ENCODE measurements around the gene DOCK6. TPM values are rescaled to one million over a fixed set of nuclear protein-coding genes. Genes with fewer than 3 reads are reported as not detected.
A peak's percentile ranks its signal among the peaks of the same experiment; 100 is the strongest.

DOCK6 gene
- total RNA-seq, 1 experiment from 2014 or later, result 61.7 TPM

GRCh38 chr19:11204943-11205349 is 57.4 kb downstream of the DOCK6 start:
- DNase-seq (ENCODE audit: unreplicated experiment), result peak; percentile 97
- TF ChIP-seq CTCF (IDR thresholded peaks at IDR 0.05; ENCODE audit: unreplicated experiment), result no peak
- CTCF ChIA-PET, result interaction anchor here (0.5 to 4.9 kb wide), 10 partner anchors 13 to 348 kb away, joined by 3 to 41 read pairs (median 6); partner anchors contain the start of gene SPC24
- peak overlapping the region; percentile 83 for H3K27ac Mint-ChIP-seq (ENCODE audit: low read depth, unreplicated experiment)
- H3K9me3 Mint-ChIP-seq (ENCODE audit: unreplicated experiment), result no peaks in the 10 kb centered on the region
- H3K4me1 Mint-ChIP-seq (ENCODE audit: insufficient read depth, unreplicated experiment), result peaks cover 25% of the 10 kb centered on the region
- POLR2A ChIA-PET, result interaction anchor here (0.6 kb wide), 1 partner anchor 41 kb away, joined by 3 read pairs; no protein-coding TSS in a partner anchor
- no TSS peak for BruUV-seq (replicated peaks)
- peaks cover 9% of the 10 kb centered on the region for H3K36me3 Mint-ChIP-seq (ENCODE audit: insufficient read depth, unreplicated experiment)
- intact Hi-C loops (cut with micrococcal nuclease), result loop anchor here (2.0 kb wide), 1 partner anchor 168 kb away; no protein-coding TSS in a partner anchor
- H3K4me3 Mint-ChIP-seq (ENCODE audit: unreplicated experiment), result peak overlapping the region; percentile 35
- H3K27me3 Mint-ChIP-seq (ENCODE audit: insufficient read depth, unreplicated experiment), result no peaks in the 10 kb centered on the region

- DNase-seq (ENCODE audit: unreplicated experiment), result no peak
- no TSS peak for BruUV-seq (replicated peaks)
- POLR2A ChIA-PET, result interaction anchor here (0.6 to 1.1 kb wide), 3 partner anchors 52 to 108 kb away, joined by 3 to 4 read pairs (median 3); no protein-coding TSS in a partner anchor
- Mint-ChIP-seq H3K4me3 (ENCODE audit: unreplicated experiment) (no peak overlapping the region), H3K27me3 (ENCODE audit: insufficient read depth, unreplicated experiment) (no peaks in the 10 kb centered on the region), H3K4me1 (ENCODE audit: insufficient read depth, unreplicated experiment) (peaks cover 25% of the 10 kb centered on the region), H3K9me3 (ENCODE audit: unreplicated experiment) (no peaks in the 10 kb centered on the region), H3K36me3 (ENCODE audit: insufficient read depth, unreplicated experiment) (peaks cover 9% of the 10 kb centered on the region), H3K27ac (ENCODE audit: low read depth, unreplicated experiment) (peak overlapping the region; percentile 83)
- TF ChIP-seq CTCF (IDR thresholded peaks at IDR 0.05; ENCODE audit: unreplicated experiment), result no peak
- CTCF ChIA-PET, result interaction anchor here (0.6 to 4.9 kb wide), 12 partner anchors 13 to 348 kb away, joined by 3 to 41 read pairs (median 5); partner anchors contain the start of gene SPC24
- intact Hi-C loops (cut with micrococcal nuclease), result loop anchor here (2.0 kb wide), 1 partner anchor 167 kb away; no protein-coding TSS in a partner anchor
These were observed 58.2 kb downstream of the DOCK6 start for GRCh38 chr19:11204076-11204602.

GRCh38 chr19:11203194-11204075 is 58.9 kb downstream of the DOCK6 start:
- CTCF ChIA-PET, result interaction anchor here (0.7 to 4.9 kb wide), 8 partner anchors 20 to 176 kb away, joined by 3 to 41 read pairs (median 6); partner anchors contain the start of gene SPC24
- peak; percentile 91 for TF ChIP-seq CTCF (IDR thresholded peaks at IDR 0.05; ENCODE audit: unreplicated experiment)
- Mint-ChIP-seq H3K27me3 (ENCODE audit: insufficient read depth, unreplicated experiment) (no peaks in the 10 kb centered on the region), H3K4me1 (ENCODE audit: insufficient read depth, unreplicated experiment) (peaks cover 25% of the 10 kb centered on the region), H3K36me3 (ENCODE audit: insufficient read depth, unreplicated experiment) (peaks cover 2% of the 10 kb centered on the region), H3K9me3 (ENCODE audit: unreplicated experiment) (no peaks in the 10 kb centered on the region), H3K4me3 (ENCODE audit: unreplicated experiment) (peak overlapping the region; percentile 17), H3K27ac (ENCODE audit: low read depth, unreplicated experiment) (peak overlapping the region; percentile 47)
- POLR2A ChIA-PET, result interaction anchor here (0.6 to 1.1 kb wide), 3 partner anchors 51 to 108 kb away, joined by 3 to 4 read pairs (median 3); no protein-coding TSS in a partner anchor
- DNase-seq (ENCODE audit: unreplicated experiment), result peak; percentile 78
- no TSS peak for BruUV-seq (replicated peaks)
- intact Hi-C loops (cut with micrococcal nuclease), result loop anchor here (1.0 to 2.0 kb wide), 2 partner anchors 66 to 167 kb away; no protein-coding TSS in a partner anchor

All from MCF 10A (cell line).